GM19043 (cell line): ENCODE data around the gene TNPO3.
A peak's percentile ranks its signal among the peaks of the same experiment; 100 is the strongest.
"Not testable (repeated sequence)": the region's sequence is repeated elsewhere in the genome, so short reads cannot be mapped to it uniquely, and the experiment has no call there.

Experiments used
- ATAC-seq: cut with Tn5 transposase; IDR thresholded peaks from one replicate; pipeline ENCODE4 v1.9.1; 2021; ENCODE audit warnings: low read depth; ENCODE audit not compliant: unreplicated experiment

TNPO3 gene

GRCh38 chr7:128968624-128969023, 86.3 kb downstream of the TNPO3 start:
- ATAC-seq: no peak

DNA sequence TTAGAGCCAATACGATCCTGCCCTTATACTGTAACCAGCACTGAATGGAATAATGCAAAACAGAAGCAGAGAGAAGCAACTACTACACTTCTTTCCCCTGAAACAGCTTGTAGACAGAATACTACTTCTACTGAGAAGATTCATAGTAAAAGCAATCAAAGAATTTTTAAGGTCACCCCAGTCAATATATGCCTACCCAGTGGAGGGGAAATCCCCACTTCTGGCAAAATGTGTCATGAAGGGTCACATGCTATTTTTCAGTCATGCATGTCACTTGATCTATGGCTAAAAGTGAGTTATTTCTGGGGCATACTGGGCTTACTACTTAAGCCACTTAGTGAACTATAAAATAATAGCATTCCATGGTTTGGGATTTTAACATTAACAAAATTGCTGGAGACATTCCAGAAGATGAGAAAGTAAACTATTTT, 91.6 kb downstream of the TNPO3 start:
- ATAC-seq: peak; percentile 80

DNA sequence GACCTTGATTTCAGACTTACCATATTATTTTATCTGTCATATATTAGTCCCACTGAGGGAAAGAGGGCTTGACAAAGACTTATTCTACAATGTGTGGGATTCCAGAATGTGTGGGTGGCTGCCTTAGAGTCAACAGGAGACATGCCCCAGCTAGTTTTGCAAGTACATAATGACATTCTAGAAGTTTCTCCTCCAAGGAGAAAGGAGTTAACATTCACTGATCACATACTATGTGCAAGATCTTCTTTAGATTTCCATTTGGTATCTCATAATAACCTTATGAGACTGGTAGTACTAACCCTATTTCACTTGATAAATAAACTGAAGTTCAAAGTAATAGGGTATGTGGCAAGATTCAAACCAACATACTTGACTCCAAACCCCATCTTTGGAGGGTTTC, 92.0 kb downstream of the TNPO3 start:
- no peak for ATAC-seq

- no peak for ATAC-seq
These were observed 93.8 kb downstream of the TNPO3 start for GRCh38 chr7:128961030-128961659.

DNA sequence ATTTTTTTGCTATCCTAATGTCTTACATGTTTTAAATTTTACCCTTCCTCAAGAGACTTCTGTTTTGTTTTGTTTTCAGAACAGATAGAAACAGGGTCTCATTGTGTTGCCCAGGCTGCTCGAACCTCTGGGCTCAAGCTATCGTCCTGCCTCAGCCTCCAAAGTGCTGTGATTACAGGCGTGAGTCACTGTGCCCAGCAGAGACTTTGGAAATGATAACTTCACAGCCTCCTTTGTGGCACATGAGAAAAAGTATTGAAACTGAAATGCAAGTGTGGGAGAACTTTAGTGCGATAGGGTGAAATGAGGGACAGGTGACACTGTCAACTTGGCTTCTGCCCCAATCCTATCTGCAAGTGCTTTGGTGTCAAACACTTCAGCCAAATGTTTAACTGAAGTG, 95.6 kb downstream of the TNPO3 start:
- no peak for ATAC-seq

- no peak for ATAC-seq
These were observed 98.9 kb downstream of the TNPO3 start for GRCh38 chr7:128955981-128956380.

GRCh38 chr7:128954830-128955802, 99.8 kb downstream of the TNPO3 start:
- ATAC-seq: peak; percentile 70

DNA sequence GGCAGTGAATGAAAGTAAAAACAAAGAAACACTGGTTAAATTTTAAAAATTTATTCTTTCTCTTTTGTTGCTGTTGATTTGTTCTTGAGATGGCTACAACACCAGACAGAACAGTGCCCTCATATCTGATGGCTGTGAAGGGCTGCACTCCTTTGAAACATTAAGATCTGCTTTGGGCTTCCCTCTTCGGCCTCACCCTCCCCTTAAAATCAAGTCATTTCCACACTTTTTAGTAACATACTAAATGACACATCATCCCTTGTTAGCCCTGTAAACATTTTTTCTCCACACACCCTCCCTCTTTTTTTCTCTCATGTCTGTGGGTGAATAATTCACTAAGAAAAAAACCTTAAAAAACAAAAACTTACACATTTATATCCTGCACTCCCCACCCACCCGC, 100.8 kb downstream of the TNPO3 start:
- peak; percentile 29 for ATAC-seq

DNA sequence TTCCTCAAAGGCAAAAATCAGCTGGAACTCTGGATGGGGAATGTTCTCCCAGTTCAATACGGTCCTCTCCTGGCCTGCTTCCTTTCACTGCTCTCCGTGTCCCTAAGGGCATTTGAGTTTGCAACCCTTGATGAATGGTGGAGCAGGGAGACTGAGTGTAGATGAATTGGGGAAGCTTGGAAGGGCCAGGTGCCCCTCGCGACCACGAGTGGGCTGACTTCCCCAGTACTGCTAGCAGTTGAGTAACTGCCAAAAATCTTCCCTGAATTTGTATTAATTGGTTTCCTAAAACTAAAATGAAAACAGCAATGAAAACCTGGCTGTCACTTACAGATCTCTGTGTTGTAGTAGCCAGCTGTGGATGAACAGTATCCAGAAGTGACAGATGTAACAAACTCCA, 103.6 kb downstream of the TNPO3 start:
- ATAC-seq: no peak

- ATAC-seq: no peak
These were observed 105.7 kb downstream of the TNPO3 start for GRCh38 chr7:128948976-128949760.

GRCh38 chr7:128948312-128948973, 106.5 kb downstream of the TNPO3 start:
- ATAC-seq: no peak

DNA sequence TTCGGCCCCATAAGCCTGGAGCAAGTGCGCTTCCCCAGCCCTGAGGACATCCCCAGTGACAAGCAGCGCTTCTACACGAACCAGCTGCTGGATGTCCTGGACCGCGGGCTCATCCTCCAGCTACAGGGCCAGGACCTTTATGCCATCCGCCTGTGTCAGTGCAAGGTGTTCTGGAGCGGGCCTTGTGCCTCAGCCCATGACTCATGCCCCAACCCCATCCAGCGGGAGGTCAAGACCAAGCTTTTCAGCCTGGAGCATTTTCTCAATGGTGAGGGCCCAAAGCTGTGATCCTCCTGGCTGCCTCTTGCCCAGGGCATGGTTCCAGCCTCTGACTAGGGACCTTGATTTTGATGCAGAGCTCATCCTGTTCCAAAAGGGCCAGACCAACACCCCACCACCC, 107.1 kb downstream of the TNPO3 start:
- no peak for ATAC-seq

GRCh38 chr7:128946936-128947830, 107.7 kb downstream of the TNPO3 start:
- no peak for ATAC-seq

DNA sequence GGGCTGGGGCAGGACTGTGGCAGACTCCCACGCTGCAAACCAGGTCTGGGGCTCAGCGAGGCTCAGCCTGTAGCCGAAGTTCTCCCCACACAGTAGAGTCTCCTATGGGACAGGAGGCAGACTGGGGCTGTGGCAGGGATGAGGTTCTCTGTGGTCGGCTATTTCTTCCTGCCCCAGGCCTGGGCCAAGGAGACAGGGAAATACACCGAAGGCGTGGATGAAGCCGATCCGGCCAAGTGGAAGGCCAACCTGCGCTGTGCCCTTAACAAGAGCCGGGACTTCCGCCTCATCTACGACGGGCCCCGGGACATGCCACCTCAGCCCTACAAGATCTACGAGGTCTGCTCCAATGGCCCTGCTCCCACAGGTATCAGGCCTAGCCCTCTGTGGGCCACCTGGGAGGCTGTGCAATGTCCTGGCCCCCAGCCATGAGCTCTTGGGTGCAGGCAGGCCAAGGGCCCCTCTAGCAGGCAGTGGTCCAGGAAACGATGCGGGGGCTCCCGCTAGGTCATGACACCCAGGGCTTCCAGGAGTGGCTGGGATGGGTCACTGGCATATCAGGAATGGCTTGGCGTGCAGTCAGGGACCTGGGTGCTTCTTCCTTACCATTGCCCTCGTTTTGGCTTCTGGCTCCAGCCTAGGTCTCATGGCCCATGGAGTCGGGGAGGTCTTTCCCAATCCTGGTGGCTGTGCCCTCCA, 109.1 kb downstream of the TNPO3 start:
- no peak for ATAC-seq

DNA sequence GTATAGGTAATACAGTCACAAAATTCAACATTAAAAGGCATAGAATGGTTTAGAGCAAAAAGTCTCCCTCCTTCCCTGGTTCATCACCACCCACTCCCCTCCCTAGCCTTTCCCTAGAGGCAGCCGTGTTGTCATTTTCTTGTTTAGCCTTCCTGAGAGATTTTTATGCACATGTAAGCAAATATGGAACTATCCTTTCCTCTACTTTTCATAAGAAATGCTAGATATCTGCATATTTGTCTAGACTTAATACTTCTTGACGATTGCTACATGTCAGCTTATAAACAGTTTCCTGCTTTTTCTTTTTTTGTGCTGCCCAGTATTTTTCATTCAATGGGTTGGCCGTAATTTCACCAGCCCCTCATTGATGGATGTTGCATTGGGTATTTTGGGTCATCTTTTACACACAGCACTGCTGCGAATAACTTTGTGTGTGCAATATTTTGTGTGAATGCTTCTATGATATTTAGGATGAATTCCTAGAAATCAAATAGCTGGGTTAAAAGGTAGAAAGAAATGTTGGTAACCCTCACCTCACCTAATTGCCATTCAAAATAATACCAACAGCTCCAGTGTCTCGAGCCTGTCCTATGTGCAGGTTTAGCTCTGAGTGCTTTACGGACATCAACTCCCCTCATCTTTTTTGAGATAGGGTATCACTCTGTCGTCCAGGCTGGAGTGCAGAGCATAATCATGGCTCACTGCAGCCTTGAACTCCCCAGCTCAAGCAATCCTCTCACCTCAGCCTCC, 110.2 kb downstream of the TNPO3 start:
- ATAC-seq: no peak

DNA sequence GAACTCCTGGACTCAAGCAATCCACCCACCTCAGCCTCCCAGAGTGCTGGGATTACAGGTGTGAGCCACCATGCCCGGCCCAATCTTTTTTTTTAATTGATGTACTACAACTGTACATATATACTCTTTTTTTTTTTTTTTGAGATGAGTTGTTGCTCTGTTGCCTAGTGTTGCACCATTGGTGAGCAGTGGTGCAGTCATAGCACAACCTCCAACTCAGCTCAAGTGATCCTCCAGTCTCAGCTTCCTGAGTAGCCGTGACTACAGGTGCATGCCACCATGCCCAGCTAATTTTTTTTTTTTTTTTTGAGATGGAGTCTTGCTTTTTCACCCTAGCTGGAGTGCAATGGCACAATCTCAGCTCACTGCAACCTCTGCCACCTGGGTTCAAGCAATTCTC, 111.7 kb downstream of the TNPO3 start:
- not testable (repeated sequence) for ATAC-seq

DNA sequence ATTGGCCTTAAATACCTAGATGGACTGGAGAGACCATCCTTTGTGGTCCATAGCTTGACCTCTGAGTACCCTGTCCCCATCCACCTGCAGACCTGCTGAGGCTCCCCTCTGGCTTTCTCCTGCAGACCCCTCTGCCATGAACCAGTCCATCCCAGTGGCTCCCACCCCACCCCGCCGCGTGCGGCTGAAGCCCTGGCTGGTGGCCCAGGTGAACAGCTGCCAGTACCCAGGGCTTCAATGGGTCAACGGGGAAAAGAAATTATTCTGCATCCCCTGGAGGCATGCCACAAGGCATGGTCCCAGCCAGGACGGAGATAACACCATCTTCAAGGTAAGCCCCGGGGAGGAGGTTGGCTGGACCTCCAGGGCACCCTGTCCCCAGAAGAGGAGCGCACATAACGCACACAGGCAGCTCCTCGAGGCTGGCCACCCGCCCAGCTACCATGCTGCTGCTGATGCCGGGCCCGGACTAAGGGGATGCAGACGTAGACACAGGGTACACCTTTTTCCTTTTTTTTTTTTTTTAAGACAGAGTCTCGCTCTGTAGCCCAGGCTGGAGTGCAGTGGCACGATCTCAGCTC, 112.9 kb downstream of the TNPO3 start:
- ATAC-seq: no peak

DNA sequence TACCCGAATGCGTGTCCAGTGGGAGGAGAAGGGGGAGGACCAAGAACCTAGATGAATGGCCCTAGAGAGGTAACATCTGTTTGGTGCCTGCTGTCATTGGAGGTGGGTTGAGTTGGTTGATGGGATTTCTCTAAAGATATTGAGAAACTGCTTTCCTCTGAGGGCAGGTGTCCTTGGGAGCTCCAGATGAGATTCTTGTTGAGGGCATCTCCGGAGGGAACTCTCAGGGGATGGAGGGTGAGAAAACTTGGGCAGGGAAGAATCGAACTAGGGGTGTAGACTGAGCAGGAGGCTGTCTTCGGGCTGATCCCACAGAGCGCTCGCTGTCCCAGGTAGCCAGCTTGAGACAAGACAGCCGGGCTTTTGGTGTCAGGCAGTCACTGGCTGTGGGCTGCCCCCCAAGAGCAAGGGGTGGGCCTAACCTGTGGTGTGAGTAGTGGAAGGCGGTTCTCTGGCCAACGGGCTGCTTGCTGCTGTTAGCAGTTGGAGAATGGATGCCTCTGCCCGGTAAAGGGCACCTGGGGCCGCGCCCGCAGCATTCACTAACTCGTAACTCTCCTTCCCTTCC, 113.5 kb downstream of the TNPO3 start:
- no peak for ATAC-seq
